ENCODE measurements around the gene CCL4L2. TPM values are rescaled to one million over a fixed set of nuclear protein-coding genes. Genes with fewer than 3 reads are reported as not detected.
A peak's percentile ranks its signal among the peaks of the same experiment; 100 is the strongest.
"Not testable (repeated sequence)": the region's sequence is repeated elsewhere in the genome, so short reads cannot be mapped to it uniquely, and the experiment has no call there.

The CCL4L2 gene
- total RNA-seq (10 to 100 TPM in 1 of 2 donors, 1 to 10 TPM in 1; 1.9 to 37.6 TPM), polyA plus RNA-seq (ENCODE audit: insufficient read length in 6 of 6) (1 to 10 TPM in 5 of 6 donors, under 1 TPM in 1; 0.81 to 7.6 (median 4.1) TPM)
- long read RNA-seq, donor 1, partial matches to known transcripts = 0 of 1 reads
- long read RNA-seq, donor 1, other reads (novel, unspliced or antisense) = 0 of 1 reads
- long read RNA-seq, donor 2 = 0 reads
- long read RNA-seq, donor 3, partial matches to known transcripts = 0 of 1 reads
- long read RNA-seq, donor 3, other reads (novel, unspliced or antisense) = 0 of 1 reads
- long read RNA-seq, donor 4, partial matches to known transcripts = 0 of 1 reads
- long read RNA-seq, donor 4, other reads (novel, unspliced or antisense) = 0 of 1 reads
- long read RNA-seq, donor 5, partial matches to known transcripts = 0 of 2 reads
- long read RNA-seq, donor 5, other reads (novel, unspliced or antisense) = 0 of 2 reads
- long read RNA-seq, donor 6, partial matches to known transcripts = 0 of 2 reads
- long read RNA-seq, donor 6, other reads (novel, unspliced or antisense) = 0 of 2 reads
- long read RNA-seq, donor 7 = 0 reads
- long read RNA-seq, donor 8 = 0 reads
- long read RNA-seq, donor 9 = 0 reads
- long read RNA-seq, donor 10, transcript CCL4L2-217 (3 exons, 667 nt) = major isoform, 28 of 29 reads
- long read RNA-seq, donor 10, partial matches to known transcripts = 1 of 29 reads
- long read RNA-seq, donor 10, other reads (novel, unspliced or antisense) = 0 of 29 reads
- long read RNA-seq, donor 11 = 0 reads
- long read RNA-seq, donor 12 = 0 reads

GRCh38 chr17:36210439-36211211, at the start of gene CCL4L2:
Gene CCL4L2, plus strand, starts transcription at chr17:36211063.
- Histone ChIP-seq H3K4me1 (peaks cover 0 to 58% of the 10 kb centered on the region in 2 donors), H3K27me3 (peaks cover 0 to 17% of the 10 kb centered on the region in 2 donors), H3K4me3 (peak within 1 kb of the TSS in 1 of 2 donors; percentile 27), H3K27ac (peak within 1 kb of the TSS in 1 of 2 donors; percentile 82)
- H3K9me3 ChIP-seq; intact Hi-C loops (cut with DNase I); DNase-seq; H3K36me3 ChIP-seq: not testable (repeated sequence)
- peak; percentile 75 for ATAC-seq

DNA sequence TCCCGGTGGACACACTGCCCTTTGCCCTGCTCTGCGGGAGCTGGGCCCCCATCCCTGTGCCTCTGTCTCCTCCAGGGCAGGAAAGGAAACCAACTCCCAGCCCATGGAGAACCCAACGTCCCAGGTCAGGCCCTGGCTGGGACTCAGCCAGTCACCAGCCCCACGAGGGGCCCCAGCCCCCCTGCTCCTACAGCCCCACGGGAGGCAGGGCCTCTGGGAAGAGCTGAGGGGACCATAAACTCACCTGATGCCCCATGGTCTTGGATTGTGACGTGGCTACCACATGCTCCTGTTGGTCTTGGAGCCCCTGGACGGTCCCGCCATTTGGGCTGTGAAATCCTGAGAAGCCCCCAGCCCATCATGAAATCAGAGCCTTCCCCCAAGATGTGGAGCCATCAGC, 42.0 kb upstream of the CCL4L2 start:
- H3K4me1 ChIP-seq; H3K27ac ChIP-seq; H3K27me3 ChIP-seq; H3K9me3 ChIP-seq; intact Hi-C loops (cut with DNase I); H3K36me3 ChIP-seq; ATAC-seq; H3K4me3 ChIP-seq: not testable (repeated sequence)
- peak in 1 of 4 donors; percentile 60 for DNase-seq

- H3K27me3 ChIP-seq; H3K9me3 ChIP-seq; H3K4me1 ChIP-seq; H3K36me3 ChIP-seq; intact Hi-C loops (cut with DNase I); DNase-seq; ATAC-seq; H3K4me3 ChIP-seq; H3K27ac ChIP-seq: not testable (repeated sequence)
Observed at GRCh38 chr17:36176536-36176935, 34.3 kb upstream of the CCL4L2 start, which contains the start of gene TBC1D3B. Gene TBC1D3B, minus strand, starts transcription at chr17:36176636. Its CDS starts 1,586 bp downstream, at chr17:36175050.

- ATAC-seq; DNase-seq; H3K4me3 ChIP-seq; H3K9me3 ChIP-seq; H3K36me3 ChIP-seq; H3K27ac ChIP-seq; intact Hi-C loops (cut with DNase I): not testable (repeated sequence)
- H3K27me3 ChIP-seq = peaks cover 0 to 44% of the 10 kb centered on the region in 2 donors
- peaks cover 0 to 31% of the 10 kb centered on the region in 2 donors for H3K4me1 ChIP-seq
Observed at GRCh38 chr17:36181446-36182175, 29.3 kb upstream of the CCL4L2 start.

GRCh38 chr17:36182176-36183000, 28.5 kb upstream of the CCL4L2 start:
- intact Hi-C loops (cut with DNase I) = no loop called here

More at GRCh38 chr17:36182176-36183000, 28.5 kb upstream of the CCL4L2 start:
- Histone ChIP-seq H3K9me3 (no peaks in the 10 kb centered on the region), H3K4me1 (peaks cover 0 to 39% of the 10 kb centered on the region in 2 donors), H3K27me3 (peaks cover 0 to 51% of the 10 kb centered on the region in 2 donors), H3K36me3 (no peaks in the 10 kb centered on the region), H3K27ac (peak overlapping the region in 1 of 2 donors; percentile 82), H3K4me3 (peak overlapping the region; percentile 59 to 71)
- peak; percentile 32 for ATAC-seq
- peak in 1 of 4 donors; percentile 22 for DNase-seq
- TF ChIP-seq CTCF (IDR thresholded peaks at IDR 0.05) = no peak

Data from left lung (tissue), 14 donors.